ENCODE data around the gene ZNF439.
"Not testable (repeated sequence)": the region's sequence is repeated elsewhere in the genome, so short reads cannot be mapped to it uniquely, and the experiment has no call there.

The ZNF439 gene

GRCh38 chr19:11872624-11873023 lies 24.1 kb downstream of the ZNF439 start:
- DNase-seq, result no peak

- DNase-seq, result no peak
Observed at GRCh38 chr19:11873762-11874161, 25.2 kb downstream of the ZNF439 start.

GRCh38 chr19:11879687-11880266 lies 31.3 kb downstream of the ZNF439 start:
- peak in 1 of 2 donors; percentile 9 for DNase-seq

- DNase-seq, result no peak
Observed at GRCh38 chr19:11880598-11880997, 32.1 kb downstream of the ZNF439 start.

GRCh38 chr19:11881151-11881800 lies 32.8 kb downstream of the ZNF439 start:
- peak; percentile 42 to 87 for DNase-seq

GRCh38 chr19:11882606-11883005 lies 34.1 kb downstream of the ZNF439 start:
- DNase-seq, result no peak

- DNase-seq, result peak in 1 of 2 donors; percentile 2
Observed at GRCh38 chr19:11887234-11887610, 38.7 kb downstream of the ZNF439 start.

GRCh38 chr19:11887611-11888531 lies 39.3 kb downstream of the ZNF439 start, which contains the start of gene ZNF69:
Gene ZNF69 (plus strand): TSS chr19:11887782. CDS start chr19:11887924, 142 bp downstream.
- peak; percentile 54 to 71 for DNase-seq

- DNase-seq, result not testable (repeated sequence)
Observed at GRCh38 chr19:11889901-11890300, 41.4 kb downstream of the ZNF439 start.

GRCh38 chr19:11890634-11891033 lies 42.1 kb downstream of the ZNF439 start:
- DNase-seq, result no peak

GRCh38 chr19:11894851-11895250 lies 46.3 kb downstream of the ZNF439 start:
- DNase-seq, result no peak

GRCh38 chr19:11902228-11902627 lies 53.7 kb downstream of the ZNF439 start:
- DNase-seq, result no peak

GRCh38 chr19:11905928-11906327 lies 57.4 kb downstream of the ZNF439 start:
- no peak for DNase-seq

- not testable (repeated sequence) for DNase-seq
Observed at GRCh38 chr19:11911937-11912336, 63.4 kb downstream of the ZNF439 start.

GRCh38 chr19:11914417-11915051 lies 66.0 kb downstream of the ZNF439 start:
- DNase-seq, result not testable (repeated sequence)
